Heart left ventricle (tissue), 13 donors: ENCODE measurements around the gene SMCHD1.

Experiments
- POLR2A ChIP-seq, 2 donors: fragments of 450-650 bp; IDR thresholded peaks; one replicate each; pipeline ENCODE4 v1.6.1; 2017; ENCODE audit warnings: antibody characterized with exemption in 2 of 2, mild to moderate bottlenecking in 2 of 2, moderate library complexity in 2 of 2
- TF ChIP-seq, protein P1 (sequence below), 12 donors: fragments of 200-600 bp; sonication (generic) in 4 of 12; IDR thresholded peaks; one replicate each; pipeline versions ENCODE4 v1.5.0 to v1.8.0; 2018 to 2022; ENCODE audit warnings: antibody characterized with exemption in 12 of 12, mild to moderate bottlenecking in 5 of 12
- donor health status: ischemic (EF 13 %, LVEDD 7.1; RV severe dilation, severe dysfunction).
- donor health status: DM: no; HTN: yes; CAD: no.
- donor health status: DM: no; HTN: no; CAD: no.
- donor health status: ischemic (EF 25% LVEDD 6.9; RV normal size, moderate dysfunction).
- donor health status: ischemic (EF 25% LVEDD 5.7; RV mildly dilated, moderate dysfunction).
- donor health status: ischemic (EF 35%, LVEDD 5.7; RV mildly dilated, moderate dysfunction).
- donor health status: nonischemic (EF 11% LVEDD 7.7; RV severe dilation, severe dysfunction).
- donor health status: DM: yes; HTN: yes; CAD: no.
- donor health status: PGD.
- donor health status: ischemic (EF 29% LVEDD 5.4; RV normal size, mild dysfunction).
- donor health status: nonischemic (EF 23%, LVEDD 6.1; RV moderate dilation, normal function).

DNA sequence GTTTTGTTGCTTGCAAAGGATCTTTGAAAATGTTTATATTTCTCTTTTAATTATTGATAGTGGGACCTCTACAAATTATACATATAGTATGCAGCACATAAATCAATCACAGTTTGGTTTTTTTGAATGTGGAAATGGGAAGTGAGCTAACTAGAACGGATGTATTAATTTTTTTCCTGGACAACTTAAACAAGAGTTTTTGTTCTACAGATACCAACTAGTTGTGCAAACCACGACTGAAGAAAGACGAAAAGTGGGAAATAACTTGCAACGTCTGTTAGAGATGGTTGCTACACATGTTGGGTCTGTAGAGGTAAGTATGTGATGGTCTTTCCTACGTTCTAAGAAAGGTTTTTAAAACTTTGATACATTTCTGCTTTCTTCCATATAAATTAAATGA is 45.0 kb upstream of the SMCHD1 start:
- TF ChIP-seq, protein P1, sequence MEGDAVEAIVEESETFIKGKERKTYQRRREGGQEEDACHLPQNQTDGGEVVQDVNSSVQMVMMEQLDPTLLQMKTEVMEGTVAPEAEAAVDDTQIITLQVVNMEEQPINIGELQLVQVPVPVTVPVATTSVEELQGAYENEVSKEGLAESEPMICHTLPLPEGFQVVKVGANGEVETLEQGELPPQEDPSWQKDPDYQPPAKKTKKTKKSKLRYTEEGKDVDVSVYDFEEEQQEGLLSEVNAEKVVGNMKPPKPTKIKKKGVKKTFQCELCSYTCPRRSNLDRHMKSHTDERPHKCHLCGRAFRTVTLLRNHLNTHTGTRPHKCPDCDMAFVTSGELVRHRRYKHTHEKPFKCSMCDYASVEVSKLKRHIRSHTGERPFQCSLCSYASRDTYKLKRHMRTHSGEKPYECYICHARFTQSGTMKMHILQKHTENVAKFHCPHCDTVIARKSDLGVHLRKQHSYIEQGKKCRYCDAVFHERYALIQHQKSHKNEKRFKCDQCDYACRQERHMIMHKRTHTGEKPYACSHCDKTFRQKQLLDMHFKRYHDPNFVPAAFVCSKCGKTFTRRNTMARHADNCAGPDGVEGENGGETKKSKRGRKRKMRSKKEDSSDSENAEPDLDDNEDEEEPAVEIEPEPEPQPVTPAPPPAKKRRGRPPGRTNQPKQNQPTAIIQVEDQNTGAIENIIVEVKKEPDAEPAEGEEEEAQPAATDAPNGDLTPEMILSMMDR (IDR thresholded peaks at IDR 0.05): no peak
- TF ChIP-seq POLR2A (IDR thresholded peaks at IDR 0.05): no peak
